Measurements from ENCODE around the gene EDN3.
"Not testable (repeated sequence)": the region's sequence is repeated elsewhere in the genome, so short reads cannot be mapped to it uniquely, and the experiment has no call there.

Gene EDN3

GRCh38 chr20:59338444-59338843 is 38.0 kb downstream of the EDN3 start:
- DNase-seq: not testable (repeated sequence)

- DNase-seq: no peak
These were observed 39.9 kb downstream of the EDN3 start for GRCh38 chr20:59340201-59340885.

- DNase-seq: not testable (repeated sequence)
These were observed 41.0 kb downstream of the EDN3 start for GRCh38 chr20:59341285-59342022.

DNA sequence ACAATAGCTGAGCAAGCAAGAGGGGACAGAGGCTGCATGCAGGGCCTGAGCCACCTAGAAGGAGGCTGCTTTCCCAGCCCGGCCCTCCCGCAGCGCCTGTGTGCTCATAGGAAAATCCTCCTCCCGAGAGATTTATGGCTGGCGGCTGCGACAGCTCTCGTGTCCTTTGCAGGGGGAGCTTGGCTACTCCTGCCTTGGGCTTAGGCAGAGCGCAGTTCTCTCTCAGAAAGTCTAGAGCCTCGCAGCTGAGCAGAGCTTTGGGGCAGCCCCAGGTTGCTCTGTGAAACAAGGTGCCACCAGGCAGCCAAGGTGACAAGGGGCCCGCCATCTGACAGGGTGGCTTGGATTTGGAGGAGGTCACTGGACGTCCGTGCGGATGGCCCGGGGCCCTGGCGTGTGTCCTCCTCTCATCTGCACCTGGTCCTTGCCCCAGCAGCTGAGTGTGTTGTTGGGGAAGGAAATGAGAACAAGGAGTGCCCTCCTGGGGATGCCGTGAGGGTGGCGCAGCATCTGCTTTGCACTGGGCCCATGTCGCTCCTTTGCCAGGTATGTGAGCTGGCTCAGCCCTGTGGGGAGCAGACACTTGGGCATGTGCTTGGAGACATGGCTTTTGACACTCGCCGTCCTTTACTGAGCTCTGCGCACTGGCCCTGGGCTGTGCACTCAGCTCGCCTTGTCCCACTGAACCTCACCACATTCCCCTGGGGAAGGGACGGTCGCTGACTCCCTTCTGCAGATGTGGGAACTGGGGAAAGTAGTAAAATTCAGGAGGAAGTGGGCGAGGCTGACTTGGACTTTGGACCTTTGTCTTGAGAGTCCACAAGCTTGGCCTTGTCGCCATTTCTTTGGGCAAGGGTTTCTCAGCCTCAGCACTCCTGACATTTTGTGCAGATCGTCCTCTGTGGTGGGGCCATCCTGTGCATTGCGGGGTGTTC is 41.9 kb downstream of the EDN3 start:
- DNase-seq: no peak

GRCh38 chr20:59346061-59346460 is 45.6 kb downstream of the EDN3 start:
- DNase-seq: no peak

GRCh38 chr20:59349277-59349676 is 48.9 kb downstream of the EDN3 start:
- DNase-seq: no peak

DNA sequence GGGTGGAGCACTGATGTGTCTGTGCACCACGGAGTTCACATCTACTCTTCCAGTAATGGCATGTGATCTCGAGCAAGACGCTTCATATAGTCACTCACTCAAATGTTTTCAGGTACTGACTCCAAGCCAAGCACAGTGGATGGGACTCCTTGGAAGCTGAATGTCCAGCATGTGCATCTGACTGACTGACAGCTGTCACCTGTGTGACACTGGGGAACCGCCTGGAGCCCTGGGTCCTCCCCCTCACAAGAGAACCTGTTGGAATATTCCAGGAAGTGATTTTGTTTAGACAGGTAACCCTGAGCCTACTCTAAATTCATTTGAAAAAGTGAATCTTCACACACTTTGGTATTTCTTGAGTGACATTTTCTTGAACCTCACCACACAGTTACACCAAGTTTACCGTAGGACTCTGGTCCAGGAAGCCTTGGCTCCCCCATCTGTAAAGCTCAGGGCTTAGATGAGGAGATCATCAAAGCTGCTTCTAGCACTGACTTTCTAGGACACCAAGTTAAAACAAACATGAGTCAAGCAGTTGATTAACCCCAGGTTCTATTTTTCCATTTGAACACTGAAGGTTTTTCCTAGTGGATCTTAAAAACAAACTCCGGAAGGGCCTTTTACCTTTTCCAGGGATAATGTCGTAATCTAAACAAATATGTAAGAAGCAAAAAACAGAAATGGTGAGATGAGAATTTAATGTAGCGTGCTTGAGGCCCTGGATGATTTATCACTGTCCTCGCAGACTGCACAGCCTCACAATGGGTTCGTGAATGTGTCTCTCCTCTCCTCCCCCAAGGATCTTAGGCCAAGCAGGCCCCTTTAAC is 50.1 kb downstream of the EDN3 start:
- no peak for DNase-seq

DNA sequence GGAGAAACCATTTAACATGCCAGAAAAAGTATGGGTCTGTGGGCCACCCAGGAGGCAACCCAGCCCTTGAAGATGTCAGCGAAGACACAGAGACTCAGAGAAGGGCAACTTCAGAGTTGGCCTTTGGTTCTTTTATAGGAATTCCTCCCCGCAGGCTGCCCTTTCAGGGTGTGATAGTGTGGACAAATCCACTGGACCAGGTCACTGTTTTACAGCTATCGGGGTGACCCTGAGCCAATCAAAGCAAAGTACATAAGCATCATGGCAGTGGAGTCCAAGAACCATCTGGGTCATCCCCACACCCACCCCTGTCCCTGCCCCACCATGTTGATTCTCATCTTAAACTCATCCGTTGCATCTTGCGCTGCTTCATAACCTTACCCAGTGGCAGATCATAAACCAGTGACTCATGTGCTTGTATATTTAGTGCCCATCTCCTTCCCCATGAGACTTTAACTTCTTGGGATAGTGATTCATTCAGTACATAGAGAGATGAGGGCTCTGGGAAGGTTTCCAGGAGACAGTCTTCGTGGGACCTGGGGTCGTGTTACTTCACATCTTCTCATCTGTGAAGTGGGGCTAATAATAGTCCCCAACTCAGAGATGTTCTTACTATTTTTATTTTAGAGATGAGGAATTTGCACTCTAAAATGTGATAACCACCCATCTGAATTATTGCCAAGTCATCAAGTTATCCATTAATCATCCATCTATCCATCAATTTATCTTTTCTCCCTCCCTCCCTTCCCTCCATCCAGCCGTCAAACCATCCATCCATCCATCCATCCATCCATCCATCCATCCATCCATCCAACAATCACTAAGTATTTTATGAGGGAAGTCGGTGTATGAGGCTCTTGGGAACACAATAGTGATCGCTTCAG is 51.0 kb downstream of the EDN3 start:
- DNase-seq: no peak

DNA sequence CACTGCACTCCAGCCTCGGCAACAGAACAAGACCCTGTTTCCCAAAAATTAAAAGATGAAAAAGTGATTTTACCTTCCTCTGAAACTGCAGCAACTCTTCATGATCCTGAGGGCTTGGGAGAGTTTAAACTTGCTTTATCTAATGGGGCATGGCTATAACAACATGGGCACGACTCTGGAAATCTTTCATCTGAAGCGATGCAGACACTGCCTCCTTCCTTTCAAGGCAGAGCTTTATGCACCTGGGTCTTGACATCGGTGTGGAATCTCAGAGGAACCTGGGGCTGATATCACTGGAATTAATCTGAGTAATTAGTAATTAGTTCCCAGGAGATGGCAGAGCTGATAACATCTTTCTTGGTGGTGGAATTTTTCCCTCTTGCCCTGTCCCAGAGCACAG is 52.1 kb downstream of the EDN3 start:
- no peak for DNase-seq

DNA sequence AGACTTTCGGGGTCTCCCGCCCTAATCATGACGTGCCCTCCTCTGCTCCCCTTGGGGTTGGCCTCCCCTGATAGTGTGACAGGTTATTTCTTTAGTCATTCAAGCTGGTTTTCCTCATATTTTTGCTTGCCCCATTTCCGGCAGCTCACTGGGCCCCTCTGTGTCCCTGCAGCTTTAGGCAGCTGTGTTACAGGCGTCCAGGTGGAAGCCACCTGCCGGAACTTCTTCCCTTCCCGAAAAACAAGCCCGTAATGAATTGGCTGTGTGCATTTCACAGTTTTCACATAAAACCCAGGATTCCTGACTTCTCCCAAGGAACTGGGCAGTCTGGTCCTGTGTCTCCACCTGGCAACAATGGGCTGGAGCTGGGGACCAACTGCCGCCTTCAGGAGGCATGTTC is 52.6 kb downstream of the EDN3 start:
- no peak for DNase-seq

DNA sequence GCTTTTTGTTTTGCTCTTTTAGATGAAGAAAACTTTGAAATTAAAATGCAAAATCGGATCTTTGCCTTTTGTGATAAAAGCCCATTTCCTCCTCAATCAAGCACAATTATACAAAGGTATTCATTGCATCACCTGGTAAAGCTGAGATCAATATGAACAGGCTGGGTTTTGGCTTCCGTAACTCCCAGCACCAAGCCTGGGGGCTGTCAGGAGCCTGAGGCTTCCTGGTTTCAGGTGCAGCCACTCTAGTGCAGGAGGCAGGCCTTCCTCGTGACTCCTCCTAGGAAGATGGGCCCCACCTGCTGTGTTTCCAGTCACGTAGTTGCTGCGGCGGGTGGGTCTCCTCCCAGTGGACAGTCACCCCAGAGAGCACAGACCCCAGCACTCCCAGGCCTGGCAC is 54.0 kb downstream of the EDN3 start:
- no peak for DNase-seq

- DNase-seq: no peak
These were observed 54.8 kb downstream of the EDN3 start for GRCh38 chr20:59355242-59355641.

DNA sequence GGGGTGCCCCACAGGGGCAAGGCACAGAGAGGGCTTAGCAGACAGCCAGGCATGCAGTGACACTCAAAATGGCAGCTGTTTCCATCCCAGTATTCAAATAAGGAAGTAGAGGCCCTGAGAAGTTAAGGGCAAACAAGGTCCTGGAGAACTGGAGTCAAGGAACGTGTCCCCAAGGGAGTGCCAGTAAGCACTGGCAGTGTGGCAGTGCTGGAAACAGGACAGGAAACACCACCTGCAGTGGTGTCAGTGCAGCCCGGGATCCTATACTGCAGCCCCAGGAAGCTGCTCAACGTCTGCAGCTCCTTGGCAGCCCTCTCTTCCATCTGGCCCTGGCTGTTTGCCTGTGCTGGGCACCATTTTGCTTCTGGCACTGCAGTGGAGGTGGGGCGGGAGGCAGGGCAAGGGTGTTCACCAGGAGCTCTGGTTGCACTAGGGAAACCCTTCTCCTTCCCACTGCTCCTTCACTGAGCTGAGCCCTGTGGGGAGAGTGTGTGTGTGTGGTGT is 56.3 kb downstream of the EDN3 start:
- DNase-seq: no peak

DNA sequence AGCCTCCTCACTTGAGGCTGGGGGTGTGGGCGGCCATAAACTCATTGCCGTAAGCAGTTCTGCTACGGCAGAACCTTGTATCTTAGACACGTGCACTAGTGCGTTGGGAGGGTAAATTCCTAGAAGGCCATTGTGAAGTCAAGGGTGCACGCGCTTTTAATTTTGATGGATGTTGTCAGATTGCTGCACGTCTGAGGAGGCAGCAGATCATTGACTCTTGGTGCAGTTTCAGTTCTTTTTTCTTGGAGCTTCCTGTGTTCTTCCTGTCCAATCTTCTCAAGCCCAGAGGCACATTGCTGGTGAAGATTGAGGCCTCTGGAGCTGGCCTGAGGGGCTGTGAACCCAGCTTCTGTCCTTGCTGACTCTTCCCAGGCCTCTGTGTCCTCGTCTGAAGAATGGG is 58.4 kb downstream of the EDN3 start:
- DNase-seq: not testable (repeated sequence)

DNA sequence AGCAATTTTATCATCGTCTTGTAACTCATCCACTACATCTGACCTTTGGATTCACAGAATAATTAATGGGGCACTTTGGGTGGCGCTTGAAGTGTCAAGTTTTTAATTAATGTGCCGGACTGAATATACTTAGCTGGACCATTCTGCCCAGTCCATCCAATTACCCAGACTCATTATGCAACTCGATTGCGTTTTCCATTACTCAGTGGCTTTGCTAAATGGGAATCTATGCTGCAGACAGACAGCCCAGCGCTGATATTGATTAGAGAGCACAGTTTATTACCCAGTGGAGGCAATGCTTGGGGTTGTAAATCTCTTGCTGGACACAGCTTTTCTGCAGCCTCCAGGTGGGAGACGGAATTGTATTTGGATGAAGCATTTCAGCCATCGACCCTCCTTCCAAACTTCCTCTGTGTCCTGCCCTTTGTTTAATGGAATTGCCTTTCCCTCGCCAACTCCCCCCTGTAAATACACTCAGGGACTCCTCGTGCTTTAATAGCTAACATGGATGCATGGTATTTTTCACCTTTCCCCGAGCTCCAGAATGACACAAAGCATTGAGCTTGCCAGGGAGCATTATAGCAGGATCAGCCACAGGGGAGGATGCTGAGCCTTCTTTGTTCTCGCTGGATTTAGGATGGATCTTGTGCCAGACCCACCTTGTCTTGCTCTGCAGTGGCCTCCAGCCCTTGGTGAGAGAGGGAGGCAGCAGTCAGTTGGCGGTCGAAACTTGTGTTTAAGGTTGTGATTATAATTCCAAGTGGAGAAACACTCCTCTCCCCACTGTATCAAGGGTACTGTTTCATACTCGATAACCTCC is 59.7 kb downstream of the EDN3 start:
- no peak for DNase-seq

- DNase-seq: no peak
These were observed 60.5 kb downstream of the EDN3 start for GRCh38 chr20:59360934-59361333.

DNA sequence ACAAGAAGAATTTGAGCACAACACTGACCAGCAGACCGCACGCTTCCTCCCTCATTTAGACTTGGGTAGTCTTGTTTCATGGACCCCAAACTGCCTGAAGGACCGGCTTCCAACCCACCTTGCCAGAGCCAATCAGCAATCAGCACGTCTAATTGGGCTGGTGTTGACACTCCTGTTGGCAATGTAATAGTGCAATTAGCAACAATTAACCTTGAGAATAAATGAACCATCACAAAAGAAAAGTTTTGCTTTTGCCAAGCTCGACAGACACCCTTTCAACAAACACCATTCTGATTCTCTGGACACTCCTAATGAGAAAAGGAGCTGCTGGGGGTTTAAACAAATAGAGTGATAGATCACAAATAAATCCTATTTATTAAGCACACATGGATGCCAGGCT is 61.0 kb downstream of the EDN3 start:
- no peak for DNase-seq

- no peak for DNase-seq
These were observed 62.7 kb downstream of the EDN3 start for GRCh38 chr20:59363101-59363500.

- no peak for DNase-seq
These were observed 64.2 kb downstream of the EDN3 start for GRCh38 chr20:59364611-59365010.

DNA sequence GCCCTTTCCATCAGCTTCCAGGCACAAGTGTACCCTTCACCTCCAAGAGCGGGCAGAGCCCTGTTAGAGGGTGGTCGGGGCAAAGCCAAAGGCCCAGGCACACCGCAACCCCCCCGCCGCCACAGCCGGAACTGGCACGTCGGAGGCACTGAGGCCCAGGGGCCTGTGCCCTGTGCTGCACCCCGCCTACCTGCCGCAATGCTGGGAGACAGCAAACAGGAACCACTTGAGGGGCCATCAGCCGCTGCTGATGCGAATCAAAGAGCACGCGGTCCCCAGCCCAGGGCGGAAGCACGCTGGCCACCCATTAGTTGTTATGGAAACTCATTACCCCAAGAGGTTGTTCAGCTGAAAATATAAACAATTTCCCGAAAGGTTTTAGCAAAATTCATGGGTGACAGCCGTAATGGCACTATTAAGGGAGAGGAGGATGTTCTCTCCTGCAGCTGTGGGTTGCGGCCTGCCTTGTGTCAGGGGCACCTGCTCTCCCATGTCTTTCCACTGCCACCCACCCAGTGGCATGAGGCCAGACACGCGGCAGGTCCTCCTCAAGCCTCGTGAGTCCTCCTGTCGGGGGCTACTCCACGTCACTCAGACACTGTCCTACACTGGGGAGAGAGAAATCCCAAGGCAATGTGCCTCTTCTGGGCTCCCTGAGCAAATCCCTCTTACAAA is 65.3 kb downstream of the EDN3 start:
- DNase-seq: peak; percentile 35
